HG03469 (cell line): Measurements from ENCODE around the gene SLC16A10.
"Not testable (repeated sequence)": the region's sequence is repeated elsewhere in the genome, so short reads cannot be mapped to it uniquely, and the experiment has no call there.

Experiments
- ATAC-seq: cut with Tn5 transposase; IDR thresholded peaks from one replicate; pipeline ENCODE4 v1.9.1; 2021; ENCODE audit warnings: mild to moderate bottlenecking, moderate library complexity, moderate number of reproducible peaks; ENCODE audit not compliant: unreplicated experiment

Gene SLC16A10

DNA sequence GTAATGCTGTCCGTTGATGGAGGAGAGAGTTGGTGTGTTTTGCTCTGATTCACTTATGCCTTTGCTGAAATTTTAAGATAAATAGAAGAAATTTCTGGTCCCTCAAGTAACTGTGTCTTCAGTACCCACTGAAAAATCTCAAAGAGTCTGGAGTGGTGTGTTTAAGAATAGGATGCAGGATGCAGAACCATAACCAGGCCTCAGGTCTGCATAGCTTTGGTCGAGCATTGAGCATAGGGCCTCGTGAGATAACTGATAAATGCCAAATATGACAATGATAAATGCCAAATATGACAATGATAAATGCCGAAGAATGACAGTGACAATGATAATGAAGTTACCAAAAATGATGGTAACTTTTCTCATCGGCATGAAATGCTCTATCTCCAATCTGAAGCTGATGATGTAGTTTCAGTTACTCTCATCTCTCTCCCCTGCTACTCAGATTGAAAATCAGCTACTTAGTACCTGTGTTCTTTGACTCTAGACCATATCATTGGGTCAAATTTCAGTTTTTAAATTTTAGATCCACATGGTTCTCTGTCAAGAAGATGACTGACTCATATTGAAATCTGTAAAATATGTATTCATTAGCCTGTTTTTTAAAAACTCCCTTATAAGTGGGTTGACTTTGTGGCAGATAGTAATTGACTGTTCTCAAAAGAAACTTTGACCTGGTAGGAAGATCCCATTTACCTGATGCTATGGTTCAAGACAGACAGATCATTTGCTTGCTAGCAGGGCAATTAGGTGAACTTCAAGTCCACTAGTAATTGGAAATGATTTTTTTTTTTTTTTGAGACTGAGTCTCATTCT is 96.6 kb downstream of the SLC16A10 start:
- no peak for ATAC-seq

DNA sequence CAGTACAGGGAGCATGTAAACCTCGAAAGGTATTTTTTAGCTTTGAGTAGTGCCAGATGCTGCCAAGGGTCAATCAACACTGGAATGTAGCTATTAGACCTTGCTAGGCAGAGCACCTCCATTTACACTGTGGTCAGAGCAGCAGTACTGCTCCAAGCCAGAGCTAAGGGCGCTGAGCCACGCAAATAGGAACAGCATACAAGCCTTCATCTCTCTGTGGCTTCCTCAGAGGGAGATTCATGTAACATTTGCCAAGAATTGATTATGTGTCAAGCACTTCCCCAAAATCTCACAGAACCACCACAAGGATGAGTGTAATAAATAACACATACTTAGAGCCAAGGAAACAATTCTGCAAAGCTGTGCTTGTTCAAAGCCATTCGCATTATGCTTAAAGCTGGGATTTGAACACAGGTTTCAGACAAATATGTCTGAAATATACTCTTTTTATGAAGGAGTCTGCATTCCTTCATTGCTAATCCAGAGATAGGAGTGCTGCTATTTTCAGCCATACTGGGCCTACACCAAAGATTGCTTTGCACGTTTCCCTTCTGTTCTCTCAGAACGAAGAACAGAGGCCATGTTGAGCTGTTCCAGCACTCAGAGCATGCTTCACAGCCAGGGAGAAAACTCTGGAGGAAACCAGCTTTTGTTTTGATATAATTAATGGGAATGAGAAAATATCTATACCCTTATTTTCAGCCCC is 97.7 kb downstream of the SLC16A10 start:
- ATAC-seq = no peak

DNA sequence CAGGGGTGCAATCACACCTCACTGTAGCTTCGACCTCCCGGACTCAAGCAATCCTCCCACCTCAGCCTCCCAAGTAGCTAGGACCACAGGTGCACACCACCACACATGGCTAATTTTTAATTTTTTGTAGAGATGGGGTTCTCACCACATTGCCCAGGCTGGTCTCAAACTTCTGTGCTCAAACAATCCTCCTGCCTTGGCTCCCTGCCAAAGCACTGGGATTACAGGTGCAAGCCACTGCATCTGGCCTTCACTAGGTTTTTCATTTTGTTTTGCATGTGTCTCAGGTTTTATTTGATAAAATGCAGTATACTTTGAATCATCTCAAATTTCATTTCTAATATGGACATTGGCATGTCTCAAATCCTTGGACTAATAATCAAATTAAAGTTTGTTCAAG is 98.7 kb downstream of the SLC16A10 start:
- no peak for ATAC-seq

DNA sequence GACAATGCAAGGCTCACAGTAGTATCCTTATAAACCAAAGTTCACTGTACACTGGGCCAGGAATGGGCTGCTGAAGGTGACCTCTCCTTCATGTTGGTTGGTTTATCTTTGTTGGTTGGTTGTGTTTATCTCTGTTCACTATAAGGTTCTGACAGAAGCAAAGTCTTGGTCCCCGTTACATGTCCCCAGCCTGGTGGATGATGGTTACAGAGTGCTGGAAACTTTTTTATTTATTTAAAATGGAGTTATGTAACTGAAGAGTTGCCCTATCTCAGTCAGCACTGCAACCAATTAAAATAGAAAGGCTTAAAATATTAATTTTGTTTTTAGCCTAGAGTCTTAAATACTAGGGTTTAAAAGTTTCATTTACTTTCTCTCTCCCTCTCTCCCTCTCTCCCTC is 100.6 kb downstream of the SLC16A10 start:
- ATAC-seq = no peak

DNA sequence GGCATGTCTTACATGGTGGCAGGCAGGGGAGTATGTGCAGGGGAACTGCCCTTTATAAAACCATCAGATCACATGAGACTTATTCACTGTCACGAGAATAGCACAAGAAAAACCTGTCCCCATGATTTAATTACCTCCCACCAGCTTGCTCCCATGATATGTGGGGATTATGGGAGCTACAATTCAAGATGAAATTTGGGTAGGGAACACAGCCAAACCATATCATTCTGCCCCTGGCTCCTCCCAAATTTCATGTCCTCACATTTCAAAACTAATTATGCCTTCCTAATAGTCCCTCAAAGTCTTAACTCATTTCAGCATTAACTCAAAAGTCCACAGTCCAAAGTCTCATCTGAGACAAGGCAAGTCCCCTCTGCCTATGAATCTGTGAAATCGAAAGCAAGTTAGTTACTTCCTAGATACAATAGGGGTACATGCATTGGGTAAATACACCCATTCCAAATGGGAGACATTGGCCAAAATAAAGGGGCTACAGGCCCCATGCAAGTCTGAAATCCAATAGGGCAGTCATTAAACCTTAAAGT is 102.4 kb downstream of the SLC16A10 start:
- ATAC-seq = not testable (repeated sequence)

DNA sequence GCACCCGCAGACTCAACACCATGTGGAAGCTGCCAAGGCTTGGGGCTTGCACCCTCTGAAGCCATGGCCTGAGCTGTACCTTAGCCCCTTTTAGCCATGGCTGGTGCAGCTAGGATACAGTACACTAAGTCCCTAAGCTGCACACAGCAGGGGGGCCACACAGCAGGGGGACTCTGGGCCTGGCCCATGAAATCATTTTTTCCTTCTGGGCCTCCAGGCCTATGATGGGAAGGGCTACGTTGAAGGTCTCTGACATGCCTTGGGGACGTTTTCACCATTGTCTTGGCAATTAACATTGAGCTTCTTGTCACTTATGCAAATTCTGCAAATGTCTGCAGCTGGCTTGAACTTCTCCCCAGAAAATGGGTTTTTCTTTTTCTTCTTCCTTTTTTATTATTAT is 103.3 kb downstream of the SLC16A10 start:
- no peak for ATAC-seq

DNA sequence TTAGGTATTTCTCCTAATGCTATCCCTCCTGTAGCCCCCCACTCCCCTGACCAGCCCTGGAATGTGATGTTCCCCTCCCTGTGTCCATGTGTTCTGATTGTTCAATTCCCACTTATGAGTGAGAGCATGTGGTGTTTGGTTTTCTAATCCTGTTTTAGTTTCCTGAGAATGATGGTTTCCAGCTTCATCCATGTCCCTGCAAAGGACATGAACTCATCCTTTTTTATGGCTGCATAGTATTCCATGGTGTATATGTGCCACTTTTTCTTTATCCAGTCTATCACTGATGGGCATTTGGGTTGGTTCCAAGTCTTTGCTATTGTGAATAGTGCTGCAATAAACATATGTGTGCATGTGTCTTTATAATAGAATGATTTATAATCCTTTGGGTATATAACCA is 103.8 kb downstream of the SLC16A10 start:
- not testable (repeated sequence) for ATAC-seq

DNA sequence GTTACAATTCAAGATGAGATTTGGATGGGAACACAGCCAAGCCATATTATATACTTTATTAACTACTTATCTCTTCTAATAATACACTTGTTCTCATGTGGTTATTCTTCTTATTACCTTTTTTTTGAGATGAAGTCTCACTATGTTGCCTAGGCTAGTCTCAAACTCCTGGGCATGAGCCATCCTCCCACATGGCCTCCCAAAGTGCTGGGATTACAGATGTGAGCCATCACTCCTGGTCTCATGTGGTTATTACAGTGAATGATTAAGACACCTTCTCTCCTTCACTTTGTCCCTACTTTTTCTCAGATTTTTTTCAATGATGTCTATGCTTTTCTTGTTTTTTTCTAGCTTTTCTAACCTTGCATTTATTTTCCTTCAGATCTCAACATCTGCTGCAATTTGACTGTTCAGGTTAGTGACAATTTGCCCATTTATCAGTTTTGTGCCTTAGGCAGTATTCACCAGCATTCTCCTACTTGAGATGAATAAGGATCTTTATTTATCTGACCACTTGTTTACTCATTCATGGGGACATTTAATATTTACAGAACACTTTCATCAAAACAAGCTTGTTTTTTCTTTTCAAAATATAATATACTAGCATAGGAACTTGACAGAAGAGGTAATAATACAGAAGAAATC is 105.7 kb downstream of the SLC16A10 start:
- ATAC-seq = no peak

DNA sequence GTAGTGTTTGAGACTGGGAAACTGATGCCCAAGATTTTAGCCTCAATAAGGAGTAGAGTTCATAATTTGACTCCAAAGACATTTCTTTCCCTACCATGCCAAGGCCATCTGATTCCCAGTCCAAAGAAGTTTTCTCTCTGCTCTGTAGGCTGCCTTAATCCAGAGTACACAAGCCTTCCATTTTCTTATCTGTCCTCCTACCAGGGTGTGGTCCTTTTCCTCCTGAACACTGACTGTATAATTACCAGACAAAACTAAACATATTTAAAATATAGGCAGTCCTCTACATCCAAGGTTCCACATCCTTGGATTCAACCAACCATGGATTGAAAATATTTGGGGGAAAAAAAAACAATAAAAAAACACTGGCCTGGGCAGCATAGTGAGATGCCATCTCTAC is 108.4 kb downstream of the SLC16A10 start:
- ATAC-seq = no peak

DNA sequence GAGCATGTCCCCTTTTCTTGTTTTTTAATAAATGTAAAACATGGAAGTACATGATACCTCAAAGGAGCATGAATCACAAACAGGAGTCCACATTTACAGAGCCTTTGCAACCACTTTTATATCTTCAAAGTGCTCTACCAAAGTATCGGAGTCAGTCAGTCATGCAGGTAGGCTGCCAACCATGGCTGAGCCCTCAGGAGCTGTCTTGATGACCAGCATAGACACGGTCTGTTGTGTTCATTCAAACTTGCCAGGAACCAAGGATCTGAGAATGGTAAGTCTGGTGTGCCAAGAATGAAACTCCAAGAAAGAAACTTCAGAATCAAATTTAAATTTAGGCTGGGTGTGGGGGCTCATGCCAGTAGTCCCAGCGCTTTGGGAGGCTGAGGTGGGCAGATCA is 111.5 kb downstream of the SLC16A10 start:
- no peak for ATAC-seq

DNA sequence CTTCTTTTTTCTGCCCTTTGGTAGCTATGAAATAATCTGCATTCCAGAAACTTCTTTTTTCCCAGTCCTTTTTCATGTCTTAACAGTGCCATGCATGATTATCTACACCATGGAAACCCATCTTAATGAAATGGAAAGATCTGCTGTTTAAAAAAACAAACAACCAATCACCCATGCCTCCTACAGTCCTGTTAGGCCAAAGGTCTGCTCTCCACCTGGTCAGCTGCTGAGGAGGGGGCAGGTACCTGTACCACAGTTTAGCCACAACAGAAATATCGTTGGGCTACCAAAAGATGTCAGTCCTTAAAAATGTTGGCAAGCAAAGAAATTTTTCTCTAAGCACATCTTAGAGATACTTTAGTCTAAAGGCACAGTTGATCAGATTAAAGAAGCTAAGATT is 112.6 kb downstream of the SLC16A10 start:
- ATAC-seq = no peak

DNA sequence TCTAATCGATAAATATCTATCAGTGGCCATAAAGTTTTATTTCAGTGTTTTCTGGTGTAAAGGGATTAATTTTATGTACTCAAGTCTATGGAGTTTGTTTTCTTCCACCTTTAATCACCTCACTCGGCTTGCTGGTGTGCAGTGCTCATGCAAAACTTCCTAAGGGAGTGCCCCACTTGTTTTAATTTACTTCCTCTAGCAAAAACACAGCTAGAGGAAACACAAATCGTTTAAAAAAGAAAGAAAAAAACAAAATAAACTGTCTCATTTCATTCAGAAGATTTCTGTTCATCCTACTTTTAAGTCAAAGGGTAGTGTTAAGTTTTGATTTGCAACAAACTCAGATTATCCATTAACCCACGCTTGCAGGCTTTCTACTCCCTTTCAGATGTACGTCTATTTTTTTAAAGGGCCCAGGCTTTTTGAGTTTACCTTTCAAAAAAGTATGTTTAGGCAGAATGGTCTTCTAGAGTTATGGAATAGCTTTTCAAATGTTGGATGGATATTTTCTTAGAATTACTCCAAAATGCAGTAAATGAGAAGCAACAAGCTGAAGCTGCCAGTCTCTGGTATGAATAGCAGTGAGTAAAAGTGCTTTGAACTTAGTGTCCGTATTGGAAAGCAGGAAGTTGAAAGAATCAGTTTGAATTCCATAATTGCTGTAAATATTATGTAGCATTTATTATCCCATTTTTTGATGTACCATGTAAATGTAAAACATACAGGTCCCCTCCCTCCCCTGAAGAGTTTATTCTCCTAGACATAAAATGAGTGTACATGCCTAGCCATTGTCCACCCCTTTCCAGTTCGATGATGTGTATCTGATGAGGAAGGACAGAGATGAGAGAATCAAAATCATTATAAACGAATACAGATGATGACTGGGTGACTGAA is 113.3 kb downstream of the SLC16A10 start:
- ATAC-seq = no peak

DNA sequence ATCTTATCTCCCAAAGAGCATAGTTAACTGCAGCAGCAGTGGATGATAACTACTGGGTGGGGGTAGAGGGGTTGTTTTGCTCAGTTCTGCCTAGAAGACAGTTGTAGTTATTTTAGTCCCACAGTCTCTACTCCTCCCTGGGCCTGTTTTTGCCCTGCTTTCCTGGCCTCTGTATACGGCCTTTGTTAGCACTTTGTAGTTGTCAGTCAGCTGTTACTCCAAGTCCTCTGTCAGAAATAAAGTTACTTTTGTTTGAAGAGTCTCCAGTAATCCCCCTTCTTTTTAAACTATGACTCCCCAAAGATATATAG is 113.9 kb downstream of the SLC16A10 start:
- ATAC-seq = no peak

DNA sequence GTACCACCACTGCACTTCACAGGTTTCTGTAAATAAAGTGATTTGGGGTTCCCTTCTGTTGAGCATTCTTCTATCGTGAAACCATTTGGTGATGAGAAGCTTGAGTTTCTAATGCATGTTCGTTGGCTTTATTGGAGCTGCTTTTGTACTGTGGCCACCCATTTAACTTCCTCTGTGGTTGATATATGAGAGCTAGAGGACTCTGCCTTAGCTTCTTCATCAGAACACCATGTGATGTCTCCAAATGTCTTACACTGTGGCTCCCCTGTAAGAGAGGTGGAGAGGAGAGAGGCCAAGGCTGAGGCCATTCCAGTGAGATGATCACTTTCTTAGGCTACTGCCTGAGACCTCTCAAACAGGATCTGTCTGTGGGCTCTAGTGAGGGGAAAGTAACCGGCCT is 114.5 kb downstream of the SLC16A10 start:
- no peak for ATAC-seq

DNA sequence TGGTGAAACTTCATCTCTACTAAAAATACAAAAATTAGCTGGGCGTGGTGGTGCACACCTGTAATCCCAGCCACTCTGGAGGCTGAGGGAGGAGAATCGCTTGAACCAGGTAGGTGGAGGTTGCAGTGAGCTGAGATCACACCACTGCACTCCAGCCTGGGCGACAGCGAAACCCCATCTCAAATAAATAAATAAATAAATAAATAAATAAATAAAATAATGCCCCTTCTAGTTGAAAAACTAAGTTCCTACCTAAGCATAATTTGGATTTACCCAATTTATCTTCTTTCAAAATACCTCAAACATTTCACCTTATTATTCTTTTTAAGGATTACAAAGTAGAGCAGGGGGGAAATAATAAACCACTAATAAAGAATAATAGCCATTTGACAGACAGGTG is 116.2 kb downstream of the SLC16A10 start:
- not testable (repeated sequence) for ATAC-seq

DNA sequence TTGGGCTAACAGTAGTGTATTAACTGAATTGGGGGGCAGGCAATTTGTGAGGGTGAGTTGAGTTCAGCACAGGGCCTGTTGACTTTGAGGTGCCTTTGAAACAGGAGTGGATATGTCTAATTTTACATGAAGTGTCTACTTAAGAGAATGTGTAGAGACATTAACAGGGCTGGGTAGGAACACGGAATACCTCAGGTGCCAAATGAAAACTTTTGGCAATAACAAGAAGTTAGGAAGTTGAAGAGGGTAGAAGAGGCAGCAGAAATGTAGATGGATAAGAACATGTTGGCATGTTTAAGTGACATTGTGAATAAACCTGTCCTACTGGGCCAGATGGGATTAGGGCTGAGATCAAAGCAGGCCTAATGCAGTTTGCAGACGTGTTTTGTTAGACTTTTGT is 117.0 kb downstream of the SLC16A10 start:
- ATAC-seq = no peak

DNA sequence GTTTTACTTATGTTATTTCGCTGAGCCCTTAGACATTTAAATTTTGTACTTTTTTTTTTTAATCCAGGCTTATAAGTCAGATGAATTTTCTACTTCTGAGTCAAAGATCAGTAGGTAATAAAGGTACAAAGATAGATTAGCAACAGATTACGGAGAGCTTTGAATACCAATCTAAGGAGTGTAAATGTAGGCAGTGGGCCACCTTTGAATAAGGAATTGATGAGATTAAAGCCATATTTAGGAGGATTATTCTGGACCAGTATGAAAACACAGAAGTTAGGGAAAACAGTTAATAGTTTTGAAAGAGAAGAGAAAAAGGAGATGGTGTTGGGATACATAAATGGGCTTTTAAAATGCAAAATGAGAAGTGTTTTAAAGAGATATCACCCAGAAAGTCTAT is 117.6 kb downstream of the SLC16A10 start:
- no peak for ATAC-seq

DNA sequence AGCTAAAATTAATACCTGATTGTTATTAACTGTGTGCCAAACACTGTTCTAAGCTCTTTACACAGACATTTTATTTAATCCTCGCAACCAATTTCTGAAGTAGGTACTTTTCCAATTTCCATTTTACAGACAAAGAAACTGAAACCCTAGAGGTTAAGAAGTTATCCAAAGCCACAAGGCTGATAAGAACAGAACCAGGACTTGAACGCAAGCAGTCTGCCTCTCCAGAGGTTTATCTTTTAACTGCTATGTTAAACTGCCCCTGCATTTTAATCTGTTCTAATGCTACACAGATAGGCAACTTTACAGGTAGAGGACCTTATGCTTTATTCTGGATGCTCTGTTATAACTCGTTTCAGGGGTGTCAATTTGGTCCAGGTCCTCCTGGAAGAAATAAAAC is 118.2 kb downstream of the SLC16A10 start:
- no peak for ATAC-seq

DNA sequence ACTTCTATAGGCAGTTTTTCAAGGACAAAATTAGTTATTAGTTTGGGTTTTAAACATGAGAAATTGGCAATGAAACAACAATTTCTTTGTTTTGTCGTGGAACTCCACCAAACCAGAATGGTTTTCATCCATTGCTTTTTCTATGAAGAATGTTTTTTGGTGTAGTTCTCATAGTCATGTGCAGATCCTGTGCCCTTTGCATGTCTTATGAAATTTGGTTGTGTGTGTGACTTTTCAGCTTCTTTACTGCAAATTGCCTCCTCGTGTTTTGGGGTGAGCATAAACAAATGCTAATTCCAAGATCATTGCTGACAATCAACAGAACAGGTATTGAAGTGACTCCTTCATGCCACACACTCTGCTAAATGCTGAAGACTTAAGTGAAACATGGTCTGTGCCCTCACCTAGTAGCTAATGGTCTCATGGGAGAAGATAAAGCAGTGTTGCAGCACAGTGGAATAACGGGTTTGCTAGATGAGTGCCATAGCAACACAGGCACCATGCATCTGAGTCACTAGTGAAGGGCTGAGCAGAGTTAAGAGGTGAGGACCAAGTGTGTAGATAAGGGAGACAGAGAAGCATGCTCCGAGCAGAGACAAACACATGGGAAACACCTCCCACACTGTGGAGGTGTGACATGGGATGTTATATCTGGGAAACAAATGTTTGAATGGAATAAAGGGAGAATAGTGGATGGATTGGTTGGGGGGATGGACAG is 120.0 kb downstream of the SLC16A10 start:
- ATAC-seq = no peak

DNA sequence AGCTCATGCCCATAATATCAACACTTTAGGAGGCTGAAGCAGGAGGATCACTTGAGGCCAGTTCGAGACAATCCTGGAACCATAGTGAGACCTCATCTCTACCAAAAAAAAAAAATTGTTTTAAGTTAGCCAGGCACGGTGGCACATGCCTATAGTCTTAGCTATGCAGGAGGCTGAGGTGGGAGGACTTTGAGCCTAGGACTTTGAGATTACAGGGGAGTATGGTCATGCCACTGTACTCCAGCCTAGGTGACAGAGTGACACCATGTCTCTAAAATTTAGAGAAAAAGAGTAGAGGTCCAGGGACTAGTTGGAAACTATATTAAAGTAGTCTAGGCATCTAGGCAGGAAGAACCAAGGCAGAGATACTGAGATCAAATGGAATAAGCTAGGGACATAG is 121.6 kb downstream of the SLC16A10 start:
- ATAC-seq = no peak
